ENCODE measurements around the gene IGFBP4. TPM values are rescaled to one million over a fixed set of nuclear protein-coding genes. Genes with fewer than 3 reads are reported as not detected.

IGFBP4 gene
- total and polyA plus RNA-seq, 2 of the 4 experiments (the other 2 are of a cell fraction): 308 to 1,187 TPM

GRCh38 chr17:40463122-40463550 lies 19.9 kb downstream of the IGFBP4 start:
- Histone ChIP-seq H3K56ac (ENCODE audit: extremely low read depth, insufficient read depth, low read length) (no peak overlapping the region), H3K4me3 (ENCODE audit: insufficient read depth, low read depth, low read length) (no peak overlapping the region), H3K9ac (ENCODE audit: low read depth, low read length) (no peak overlapping the region), H3K23ac (ENCODE audit: low read depth, low read length) (no peak overlapping the region), H4K91ac (ENCODE audit: insufficient read depth, low read depth, low read length) (no peak overlapping the region), H2BK120ac (ENCODE audit: low read depth, low read length) (no peak overlapping the region), H3K79me1 (ENCODE audit: low read depth in 1 of 2, low read length in 2 of 2) (peaks cover 0 to 11% of the 10 kb centered on the region in 2 experiments; a peak in 2 of 4 replicates), H3K4me2 (ENCODE audit: low read depth, low read length) (no peak overlapping the region), H3K27ac (ENCODE audit: insufficient read depth, low read length) (no peak overlapping the region), H2AFZ (replicated peaks; ENCODE audit: low read length, poor library complexity) (no peak overlapping the region), H3K36me3 (ENCODE audit: control insufficient read depth, insufficient read depth, low read length) (peaks cover 13% of the 10 kb centered on the region), H3K18ac (ENCODE audit: low read depth, low read length) (no peak overlapping the region), H2AK5ac (ENCODE audit: low read depth, low read length) (no peak overlapping the region), H3K9me3 (ENCODE audit: control insufficient read depth, insufficient read depth, low read length) (no peaks in the 10 kb centered on the region), H2BK5ac (ENCODE audit: low read depth, low read length, poor library complexity, severe bottlenecking) (no peak overlapping the region), H2BK15ac (ENCODE audit: low read depth, low read length) (no peak overlapping the region), H3K4ac (ENCODE audit: low read depth, low read length) (no peak overlapping the region), H4K20me1 (ENCODE audit: insufficient read depth, low read length) (peaks cover 18% of the 10 kb centered on the region), H4K5ac (ENCODE audit: low read depth, low read length) (no peak overlapping the region), H3K4me1 (ENCODE audit: control insufficient read depth, insufficient read depth, low read length) (peaks cover 11% of the 10 kb centered on the region; the same call in 1 of the 2 replicates), H2AK9ac (replicated peaks; ENCODE audit: low read depth, low read length, poor library complexity) (peak overlapping the region; percentile 88), H3K27me3 (ENCODE audit: control insufficient read depth, insufficient read depth, low read length) (no peaks in the 10 kb centered on the region), H4K8ac (ENCODE audit: low read depth in 2 of 2, low read length in 2 of 2) (no peak overlapping the region), H3K9me1 (ENCODE audit: insufficient read depth, low read length) (peaks cover 21% of the 10 kb centered on the region), H2BK20ac (ENCODE audit: low read depth, low read length) (no peak overlapping the region), H3K14ac (replicated peaks; ENCODE audit: low read depth, low read length) (no peak overlapping the region)
- peak; percentile 48 for TF ChIP-seq POLR2A (IDR thresholded peaks at IDR 0.05; ENCODE audit: low read depth, low read length)
- TF ChIP-seq ELK1 (IDR thresholded peaks at IDR 0.05; ENCODE audit: borderline replicate concordance, low read depth, low read length): no peak
- 0 out of 2 replicates have a peak, but pooled peaks have one; percentile 4 for TF ChIP-seq USF2 (IDR thresholded peaks at IDR 0.05; ENCODE audit: low read depth, low read length)
- ChIA-PET CTCF (interaction anchor here (0.5 kb wide), 1 partner anchor 880 kb away, joined by 3 read pairs; no protein-coding TSS in a partner anchor), POLR2A (ENCODE audit: unreplicated experiment) (interaction anchor here (0.7 kb wide), 1 partner anchor 9 kb away, joined by 3 read pairs; no protein-coding TSS in a partner anchor)
- ATAC-seq (ENCODE audit: low read depth): peak; percentile 2
- in situ Hi-C loops (cut with MboI; ENCODE audit: low sequenced_read_pairs): no loop called here
- no peak for DNase-seq
- dilution Hi-C loops (cut with HindIII; ENCODE audit: low sequenced_read_pairs, unreplicated experiment): no loop called here
- WGBS, 2 experiments (ENCODE audit: extremely low coverage in 2 of 2, insufficient read length in 1 of 2): 60% methylated on average over 1 of the region's 11 CpGs; no CpG with 5 or more reads in 1 of the 2 experiments
- intact Hi-C loops (cut with micrococcal nuclease): no loop called here
- no TSS peak for BruUV-seq (replicated peaks)
